Smooth muscle cell of the coronary artery (primary cell): ENCODE data around the gene DUSP7. TPM values are rescaled to one million over a fixed set of nuclear protein-coding genes. Genes with fewer than 3 reads are reported as not detected.

Source experiments
- total RNA-seq: library from RNA; depleted of rRNA; stranded (reverse); fragments of >200 nt; gene quantifications from 2 replicates; pipeline ENCODE4 v1.2.3, GENCODE V29; 2014; ENCODE audit warnings: low replicate concordance

DUSP7 gene
- total RNA-seq: 3.0 and 8.2 TPM in 2 replicates

GRCh38 chr3:52056521-52056967, at the start of gene DUSP7:
TSS of gene DUSP7 (minus strand) at chr3:52056571. CDS start at chr3:52056366, 205 bp downstream.

Other genes with a start within 250 kb of the DUSP7 start
- gene IQCF2, start 195.0 kb downstream of the DUSP7 start, total RNA-seq: not detected in 2 replicates
- not detected in 2 replicates for gene IQCF5, start 181.0 kb downstream of the DUSP7 start, total RNA-seq
- gene IQCF1, start 153.2 kb downstream of the DUSP7 start, total RNA-seq: not detected in 2 replicates
- gene RRP9, start 114.7 kb downstream of the DUSP7 start, total RNA-seq: 24.2 and 38.8 TPM in 2 replicates
- 14.6 and 26.6 TPM in 2 replicates for gene PARP3, start 114.2 kb downstream of the DUSP7 start, total RNA-seq
- gene GPR62, start 101.2 kb downstream of the DUSP7 start, total RNA-seq: under 0.01 TPM in 1 of 2 replicates, not detected in the other
- 27.3 and 54.3 TPM in 2 replicates for gene PCBP4, start 89.1 kb downstream of the DUSP7 start, total RNA-seq
- 12.1 and 20.7 TPM in 2 replicates for gene ABHD14B, start 82.5 kb downstream of the DUSP7 start, total RNA-seq
- gene ABHD14A, start 81.5 kb downstream of the DUSP7 start, total RNA-seq: 8.3 and 13.1 TPM in 2 replicates
- 57.4 and 59.1 TPM in 2 replicates for gene ACY1, start 73.0 kb downstream of the DUSP7 start, total RNA-seq
- gene RPL29, start 60.7 kb downstream of the DUSP7 start, total RNA-seq: 574 and 1,531 TPM in 2 replicates
- 2.3 and 6.0 TPM in 2 replicates for gene POC1A, start 97.9 kb upstream of the DUSP7 start, total RNA-seq
- gene ALAS1, start 141.6 kb upstream of the DUSP7 start, total RNA-seq: 15.8 and 34.0 TPM in 2 replicates
- under 0.01 TPM in 1 of 2 replicates, not detected in the other for gene TLR9, start 169.1 kb upstream of the DUSP7 start, total RNA-seq
- 59.2 and 139 TPM in 2 replicates for gene TWF2, start 182.6 kb upstream of the DUSP7 start, total RNA-seq
- 13.2 and 26.1 TPM in 2 replicates for gene PPM1M, start 189.2 kb upstream of the DUSP7 start, total RNA-seq
- 53.6 and 73.3 TPM in 2 replicates for gene WDR82, start 222.1 kb upstream of the DUSP7 start, total RNA-seq
- gene GLYCTK, start 231.3 kb upstream of the DUSP7 start, total RNA-seq: 6.4 and 12.0 TPM in 2 replicates